HG02885 (cell line): ENCODE results near the gene MLLT3.

ENCODE experiments used
- ATAC-seq: cut with Tn5 transposase; IDR thresholded peaks from one replicate; pipeline ENCODE4 v1.9.1; 2021; ENCODE audit warnings: mild to moderate bottlenecking; ENCODE audit not compliant: unreplicated experiment, poor library complexity

MLLT3 gene

DNA sequence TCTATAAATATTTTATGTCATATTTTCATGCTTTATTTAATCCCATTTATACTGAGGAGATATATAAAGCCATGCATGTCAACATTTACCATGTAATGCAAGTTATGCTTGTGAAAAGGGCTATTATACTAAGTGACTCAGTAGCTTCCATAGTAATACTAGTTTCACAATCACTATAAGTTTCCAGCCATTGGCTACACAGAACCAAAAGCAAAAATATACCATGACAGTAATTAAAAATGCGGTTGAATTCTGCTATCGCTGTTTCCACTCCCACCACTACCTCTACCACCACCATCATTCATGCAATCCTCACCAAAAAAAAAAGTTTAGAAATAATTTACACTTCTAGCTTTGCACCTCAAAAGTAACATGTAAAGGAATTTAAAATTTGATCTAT, 60.2 kb downstream of the MLLT3 start:
- ATAC-seq: peak; percentile 72

DNA sequence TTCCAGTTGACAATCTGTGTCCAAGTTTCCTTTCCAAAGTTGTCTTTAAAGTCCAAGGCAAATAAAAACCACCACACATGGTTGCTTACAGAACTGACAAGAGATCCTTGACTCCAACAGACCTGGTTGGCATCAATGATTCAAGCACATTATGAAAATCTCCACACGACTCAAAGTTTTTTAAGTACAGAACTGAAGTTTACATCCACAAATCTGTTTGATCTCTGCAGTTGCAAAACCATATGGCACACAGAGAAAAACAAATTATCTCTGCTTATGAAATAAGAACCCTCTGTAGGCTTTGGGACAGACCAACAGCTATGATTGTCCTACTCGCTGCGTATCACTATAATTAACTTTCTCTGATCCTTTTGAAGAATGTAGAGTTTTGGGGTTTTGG, 60.8 kb downstream of the MLLT3 start:
- ATAC-seq: no peak

DNA sequence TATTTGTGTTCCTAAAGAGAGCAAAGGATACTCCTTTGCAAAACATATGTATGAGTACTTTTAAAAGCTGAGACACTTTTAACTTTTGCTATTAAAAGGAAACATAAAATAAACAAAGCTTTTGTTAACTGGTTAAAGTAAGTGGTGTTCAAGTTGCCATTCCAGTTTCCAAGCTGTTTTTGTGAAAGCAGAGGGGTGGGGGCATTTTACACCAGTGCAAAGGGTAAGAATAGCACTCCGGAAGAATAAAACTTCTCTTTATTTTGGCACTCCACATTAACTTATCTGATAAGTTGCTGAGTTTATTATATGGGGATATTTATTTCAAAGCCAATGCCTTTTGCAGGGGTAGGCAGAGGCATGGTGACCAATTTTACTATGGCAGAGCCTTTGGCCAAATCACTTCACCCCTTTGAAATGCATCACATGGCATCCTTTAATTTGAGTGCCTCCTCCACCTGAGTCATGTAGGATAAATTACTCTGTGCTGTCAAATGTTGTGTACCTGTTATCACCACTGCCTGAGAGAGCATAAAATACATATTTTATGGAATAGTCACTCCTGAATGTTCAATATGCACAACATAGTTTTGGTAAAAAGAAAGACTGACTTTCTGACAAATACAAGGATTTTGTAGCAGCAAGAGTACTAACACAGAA, 62.9 kb downstream of the MLLT3 start:
- ATAC-seq: no peak

- ATAC-seq: peak; percentile 38
Observed at GRCh38 chr9:20558566-20559016, 63.7 kb downstream of the MLLT3 start.

DNA sequence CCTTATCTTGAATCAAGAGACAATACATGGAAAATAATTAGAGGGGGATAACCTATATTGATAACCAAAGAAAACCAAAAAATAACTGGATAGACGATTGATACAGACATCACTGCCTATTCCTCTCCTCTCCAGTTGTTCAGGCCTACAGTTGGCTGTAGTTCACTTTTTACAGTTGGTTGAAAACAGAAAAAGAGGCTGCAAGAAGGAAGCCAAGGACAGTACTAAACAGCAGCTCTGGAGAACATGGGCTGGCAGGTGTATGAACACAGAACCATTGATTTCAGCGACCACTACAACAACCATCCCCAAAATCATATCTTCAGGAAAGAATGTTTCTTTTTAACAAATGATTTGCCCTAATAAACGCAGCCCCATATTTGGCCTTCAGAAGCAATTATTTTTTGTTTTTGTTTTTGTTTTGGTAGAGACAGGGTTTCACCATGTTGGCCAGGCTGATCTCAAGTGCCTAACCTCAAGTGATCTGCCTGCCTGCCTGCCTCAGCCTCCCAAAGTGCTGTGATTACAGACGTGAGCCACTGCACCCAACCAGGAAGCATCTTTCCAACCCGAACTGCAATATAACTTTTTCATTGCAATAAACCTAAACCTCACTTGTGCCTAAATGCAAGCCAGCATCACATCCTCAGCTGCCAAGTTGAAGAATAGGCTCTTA, 64.3 kb downstream of the MLLT3 start:
- no peak for ATAC-seq

GRCh38 chr9:20557285-20557684, 65.0 kb downstream of the MLLT3 start:
- no peak for ATAC-seq

- ATAC-seq: peak; percentile 20
Observed at GRCh38 chr9:20553558-20554149, 68.6 kb downstream of the MLLT3 start.

GRCh38 chr9:20552874-20553557, 69.3 kb downstream of the MLLT3 start:
- peak; percentile 46 for ATAC-seq

DNA sequence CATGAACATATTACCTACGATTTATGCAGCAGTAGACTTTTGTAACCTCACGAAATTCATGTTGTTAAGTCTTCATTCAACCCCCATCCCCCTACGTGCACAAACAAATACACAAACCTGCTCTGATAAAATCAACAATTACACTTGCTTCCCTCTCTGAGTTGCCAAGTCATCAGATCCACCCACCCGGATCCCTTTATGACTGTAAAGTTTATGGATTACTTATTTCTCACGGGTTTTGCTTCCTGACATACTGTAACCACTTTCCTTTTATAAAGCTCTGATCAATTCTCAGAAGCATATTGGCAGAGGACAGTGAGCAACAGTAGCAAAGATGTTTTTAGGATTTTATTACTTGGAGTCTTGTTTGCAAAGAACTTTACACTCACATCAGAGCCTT, 70.5 kb downstream of the MLLT3 start:
- no peak for ATAC-seq

DNA sequence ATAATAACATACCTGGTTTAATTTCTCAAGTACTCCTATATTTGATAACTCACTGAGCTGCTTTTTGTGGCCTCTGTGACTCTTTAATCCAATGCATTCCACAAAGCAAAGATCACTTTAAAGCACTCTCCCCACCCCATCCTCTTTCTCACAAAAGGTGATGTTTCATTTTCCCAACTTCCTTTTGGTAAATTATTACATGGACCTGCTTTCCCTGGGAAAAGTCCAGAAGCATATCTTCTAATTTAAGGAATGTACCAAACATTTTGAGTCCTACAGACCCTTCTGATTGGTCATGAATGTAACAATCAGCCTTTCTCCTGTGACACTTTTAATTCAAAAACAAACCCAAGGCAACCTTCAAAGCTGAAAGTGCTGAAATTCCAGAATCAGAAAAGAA, 71.1 kb downstream of the MLLT3 start:
- ATAC-seq: no peak

- no peak for ATAC-seq
Observed at GRCh38 chr9:20550326-20550725, 72.0 kb downstream of the MLLT3 start.

GRCh38 chr9:20549053-20549452, 73.2 kb downstream of the MLLT3 start:
- no peak for ATAC-seq

DNA sequence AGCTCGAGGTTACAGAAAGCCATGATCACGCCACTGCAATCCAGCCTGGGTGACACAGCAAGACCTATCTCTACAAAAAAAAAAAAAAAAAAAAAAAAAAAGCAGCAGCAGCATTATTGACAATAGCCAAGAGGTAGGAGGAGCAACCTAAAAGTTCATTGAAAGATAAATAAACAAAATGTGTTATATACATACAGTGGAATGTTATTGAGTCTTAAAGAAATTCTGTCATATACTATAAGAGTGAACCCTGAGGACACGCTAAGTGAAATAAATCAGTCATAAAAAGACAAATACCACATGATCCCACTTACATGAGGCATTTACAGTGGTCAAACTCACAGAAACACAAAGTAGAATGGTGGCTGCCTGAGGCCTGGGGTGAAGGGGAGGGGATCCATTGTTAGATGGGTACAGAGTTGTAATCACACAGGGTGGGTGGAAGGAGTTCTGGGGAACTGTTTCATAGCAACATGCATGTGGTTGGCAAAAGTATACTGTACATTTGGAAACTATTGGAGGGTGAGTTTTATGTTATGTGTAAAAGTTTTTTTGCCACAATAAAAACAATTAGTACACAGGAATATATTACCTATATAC, 77.2 kb downstream of the MLLT3 start:
- ATAC-seq: no peak

- no peak for ATAC-seq
Observed at GRCh38 chr9:20540169-20540863, 82.0 kb downstream of the MLLT3 start.

GRCh38 chr9:20538956-20539355, 83.3 kb downstream of the MLLT3 start:
- no peak for ATAC-seq

GRCh38 chr9:20538092-20538491, 84.2 kb downstream of the MLLT3 start:
- no peak for ATAC-seq

GRCh38 chr9:20537294-20537693, 85.0 kb downstream of the MLLT3 start:
- ATAC-seq: no peak

DNA sequence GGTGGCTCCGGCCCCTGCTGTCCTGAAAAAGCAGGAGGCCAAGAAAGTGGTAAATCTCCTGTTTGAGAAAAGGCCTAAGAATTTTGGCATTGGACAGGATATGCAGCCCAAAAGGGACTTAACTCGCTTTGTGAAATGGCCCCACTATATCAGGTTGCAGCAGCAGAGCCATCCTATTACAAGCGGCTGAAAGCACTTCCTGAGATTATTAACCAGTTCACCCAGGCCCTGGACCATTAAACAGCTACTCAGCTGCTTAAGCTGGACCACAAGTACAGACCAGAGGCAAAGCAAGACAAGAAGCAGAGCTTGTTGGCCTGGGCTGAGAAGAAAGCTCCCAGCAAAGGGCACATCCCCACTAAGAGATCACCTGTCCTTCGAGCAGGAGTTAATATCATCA, 89.7 kb downstream of the MLLT3 start:
- ATAC-seq: no peak

DNA sequence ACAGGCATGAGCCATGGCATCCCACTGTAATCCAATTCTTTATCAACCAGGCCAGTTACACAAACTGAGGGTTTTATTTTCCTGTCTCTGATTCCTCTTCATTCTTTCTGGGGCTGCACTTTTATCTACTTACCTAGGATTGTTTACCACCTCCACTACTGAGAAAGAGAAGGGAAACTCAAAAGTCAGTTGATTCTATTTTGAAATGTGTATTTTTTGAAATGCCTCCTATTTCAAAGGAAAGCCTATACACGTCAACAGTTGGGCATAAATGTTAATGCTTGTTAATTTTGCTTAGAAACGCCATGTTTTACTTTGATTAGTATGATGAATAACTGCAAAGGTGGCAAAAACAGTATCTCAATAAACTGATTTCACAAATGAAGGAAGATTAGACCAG, 92.5 kb downstream of the MLLT3 start:
- ATAC-seq: no peak

DNA sequence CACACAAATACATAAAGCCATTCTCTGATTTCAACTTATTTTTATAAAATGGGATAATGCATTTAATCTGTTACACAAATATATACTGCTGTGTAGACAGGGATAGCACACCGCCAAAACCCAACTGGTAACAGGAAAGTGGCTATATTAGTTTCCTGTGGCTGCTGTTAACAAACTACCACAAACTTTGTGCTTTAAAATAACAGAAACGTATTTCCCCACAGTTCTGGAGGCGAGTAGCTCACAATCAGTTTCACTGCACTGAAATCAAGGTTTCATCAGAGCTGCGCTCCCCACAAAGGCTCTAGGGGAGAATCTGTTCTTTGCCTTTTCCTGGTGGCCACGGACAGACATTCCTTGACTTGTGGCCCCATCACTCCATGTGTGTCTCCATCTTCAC, 94.0 kb downstream of the MLLT3 start:
- no peak for ATAC-seq
